Measurements from ENCODE around the gene FMN1.

Gene FMN1

DNA sequence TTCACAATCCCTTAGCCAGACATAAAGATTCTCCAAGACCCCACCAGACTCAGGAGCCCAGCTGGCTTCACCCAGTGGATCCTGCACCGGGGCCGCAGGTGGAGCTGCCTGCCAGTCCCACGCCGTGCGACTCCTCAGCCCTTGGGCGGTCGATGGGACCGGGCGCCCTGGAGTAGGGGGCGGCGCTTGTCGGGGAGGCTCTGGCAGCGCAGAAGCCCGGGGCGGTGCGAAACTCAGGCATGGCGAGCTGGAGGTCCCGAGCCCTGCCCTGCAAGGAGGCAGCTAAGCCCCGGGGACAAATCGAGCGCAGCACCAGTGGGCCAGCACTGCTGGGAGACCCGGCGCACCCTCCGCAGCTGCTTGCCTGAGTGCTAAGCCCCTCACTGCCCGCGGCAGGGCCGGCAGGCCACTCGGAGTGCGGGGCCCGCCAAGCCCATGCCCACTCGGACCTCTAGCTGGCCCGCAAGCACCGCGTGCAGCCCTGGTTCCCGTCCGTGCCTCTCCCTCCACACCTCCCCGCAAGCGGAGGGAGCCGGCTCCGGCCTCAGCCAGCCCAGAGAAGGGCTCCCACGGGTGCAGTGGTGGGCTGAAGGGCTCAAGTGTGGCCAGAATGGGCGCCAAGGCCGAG, 175.0 kb downstream of the FMN1 start:
- TF ChIP-seq, protein P1, sequence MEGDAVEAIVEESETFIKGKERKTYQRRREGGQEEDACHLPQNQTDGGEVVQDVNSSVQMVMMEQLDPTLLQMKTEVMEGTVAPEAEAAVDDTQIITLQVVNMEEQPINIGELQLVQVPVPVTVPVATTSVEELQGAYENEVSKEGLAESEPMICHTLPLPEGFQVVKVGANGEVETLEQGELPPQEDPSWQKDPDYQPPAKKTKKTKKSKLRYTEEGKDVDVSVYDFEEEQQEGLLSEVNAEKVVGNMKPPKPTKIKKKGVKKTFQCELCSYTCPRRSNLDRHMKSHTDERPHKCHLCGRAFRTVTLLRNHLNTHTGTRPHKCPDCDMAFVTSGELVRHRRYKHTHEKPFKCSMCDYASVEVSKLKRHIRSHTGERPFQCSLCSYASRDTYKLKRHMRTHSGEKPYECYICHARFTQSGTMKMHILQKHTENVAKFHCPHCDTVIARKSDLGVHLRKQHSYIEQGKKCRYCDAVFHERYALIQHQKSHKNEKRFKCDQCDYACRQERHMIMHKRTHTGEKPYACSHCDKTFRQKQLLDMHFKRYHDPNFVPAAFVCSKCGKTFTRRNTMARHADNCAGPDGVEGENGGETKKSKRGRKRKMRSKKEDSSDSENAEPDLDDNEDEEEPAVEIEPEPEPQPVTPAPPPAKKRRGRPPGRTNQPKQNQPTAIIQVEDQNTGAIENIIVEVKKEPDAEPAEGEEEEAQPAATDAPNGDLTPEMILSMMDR (IDR thresholded peaks at IDR 0.05; ENCODE audit: low read depth, low read length): no peak
- DNase-seq: no peak
- H3K9me3 ChIP-seq: no peaks in the 10 kb centered on the region
- no peaks in the 10 kb centered on the region for H3K36me3 ChIP-seq
- H3K4me1 ChIP-seq: peaks cover 4% of the 10 kb centered on the region; the same call in 1 of the 2 replicates
- H3K27me3 ChIP-seq: no peaks in the 10 kb centered on the region
- H3K4me3 ChIP-seq (ENCODE audit: low read depth, low read length): no peak overlapping the region

DNA sequence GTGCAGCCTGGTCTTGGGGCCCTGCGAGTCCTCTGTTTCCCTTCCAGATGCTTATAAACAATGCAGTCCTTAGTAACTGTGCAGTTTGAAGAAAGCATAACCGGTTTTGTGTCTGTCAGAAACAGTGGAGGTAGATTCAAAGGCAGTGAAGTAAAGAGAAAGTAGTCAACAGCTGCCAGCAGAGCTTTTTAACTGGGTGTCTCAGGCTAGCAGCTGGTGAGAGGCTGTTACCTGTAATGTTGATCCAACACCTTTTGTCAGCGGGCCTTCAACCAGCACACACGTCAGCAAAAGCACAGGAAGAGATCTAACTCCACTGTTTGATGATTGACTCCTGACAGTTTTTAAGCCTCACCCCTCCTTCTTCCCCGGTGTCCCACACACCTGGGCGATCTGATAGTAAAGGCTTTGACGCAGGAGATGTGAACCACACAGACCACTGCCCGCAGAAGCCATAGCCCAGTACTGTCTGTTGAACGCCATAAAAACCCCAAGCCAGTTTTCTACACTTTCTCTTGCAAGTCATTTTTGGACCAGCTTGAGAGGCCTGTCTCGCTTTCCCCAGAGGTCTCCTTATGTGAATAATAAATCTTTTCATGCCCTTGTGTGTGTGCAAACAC, 178.0 kb downstream of the FMN1 start:
- H3K27me3 ChIP-seq: no peaks in the 10 kb centered on the region
- H3K36me3 ChIP-seq: no peaks in the 10 kb centered on the region
- no peaks in the 10 kb centered on the region for H3K9me3 ChIP-seq
- no peak for DNase-seq
- TF ChIP-seq, protein P1 (IDR thresholded peaks at IDR 0.05; ENCODE audit: low read depth, low read length): no peak
- H3K4me3 ChIP-seq (ENCODE audit: low read depth, low read length): no peak overlapping the region
- no peaks in the 10 kb centered on the region for H3K4me1 ChIP-seq

DNA sequence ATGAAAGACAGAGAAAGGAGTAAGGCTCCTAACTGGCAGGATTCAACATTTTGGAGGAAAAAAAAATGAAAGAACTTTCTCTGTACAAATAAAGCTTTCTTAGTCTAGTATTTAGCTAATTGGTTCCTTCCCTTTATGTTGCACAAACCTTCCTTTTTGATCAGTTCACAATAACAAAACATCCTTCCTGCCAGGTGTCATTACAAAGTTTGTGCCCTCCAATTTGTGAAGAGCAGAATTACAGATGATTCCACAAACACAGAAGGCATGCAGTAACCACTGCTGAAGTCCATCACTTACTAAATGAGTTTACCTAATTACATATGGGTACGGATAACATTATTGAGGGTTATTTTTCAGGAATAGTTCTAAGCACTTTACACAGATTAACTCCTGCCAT, 179.9 kb downstream of the FMN1 start:
- Histone ChIP-seq H3K4me3 (ENCODE audit: low read depth, low read length) (no peak overlapping the region), H3K27me3 (no peaks in the 10 kb centered on the region), H3K9me3 (no peaks in the 10 kb centered on the region), H3K4me1 (no peaks in the 10 kb centered on the region), H3K36me3 (no peaks in the 10 kb centered on the region)
- DNase-seq: no peak
- TF ChIP-seq, protein P1 (IDR thresholded peaks at IDR 0.05; ENCODE audit: low read depth, low read length): no peak

DNA sequence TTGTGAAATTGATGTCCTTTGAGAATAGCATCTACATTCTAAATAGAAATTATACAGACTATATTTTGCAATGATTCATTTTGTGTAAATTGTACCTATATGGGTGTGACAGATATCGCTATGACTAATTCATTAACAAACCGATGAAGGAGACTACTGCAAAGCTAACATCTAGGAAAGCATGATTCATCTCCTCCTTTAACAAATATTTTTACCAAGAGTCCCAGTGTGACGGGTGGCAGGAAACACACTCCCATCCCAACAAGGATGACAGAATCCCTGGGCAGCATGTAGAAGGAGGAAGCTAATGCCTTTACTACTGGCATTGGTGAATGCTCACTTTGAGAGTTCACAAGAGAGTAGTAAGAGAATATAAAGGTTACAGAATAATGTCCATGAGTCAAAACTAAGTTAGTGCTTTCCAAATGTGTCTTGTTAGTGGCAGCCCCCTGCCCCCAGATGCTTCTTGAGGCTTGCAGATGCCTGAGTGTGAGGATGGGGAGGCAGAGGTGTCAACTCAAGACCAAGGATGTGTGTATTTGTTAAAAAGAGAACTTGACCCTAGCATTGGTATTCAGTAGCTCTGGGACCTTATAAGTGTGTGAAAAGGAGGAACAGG, 180.6 kb downstream of the FMN1 start:
- TF ChIP-seq, protein P1 (IDR thresholded peaks at IDR 0.05; ENCODE audit: low read depth, low read length): no peak
- DNase-seq: no peak
- H3K4me1 ChIP-seq: no peaks in the 10 kb centered on the region
- no peaks in the 10 kb centered on the region for H3K9me3 ChIP-seq
- no peaks in the 10 kb centered on the region for H3K36me3 ChIP-seq
- no peaks in the 10 kb centered on the region for H3K27me3 ChIP-seq
- H3K4me3 ChIP-seq (ENCODE audit: low read depth, low read length): no peak overlapping the region

DNA sequence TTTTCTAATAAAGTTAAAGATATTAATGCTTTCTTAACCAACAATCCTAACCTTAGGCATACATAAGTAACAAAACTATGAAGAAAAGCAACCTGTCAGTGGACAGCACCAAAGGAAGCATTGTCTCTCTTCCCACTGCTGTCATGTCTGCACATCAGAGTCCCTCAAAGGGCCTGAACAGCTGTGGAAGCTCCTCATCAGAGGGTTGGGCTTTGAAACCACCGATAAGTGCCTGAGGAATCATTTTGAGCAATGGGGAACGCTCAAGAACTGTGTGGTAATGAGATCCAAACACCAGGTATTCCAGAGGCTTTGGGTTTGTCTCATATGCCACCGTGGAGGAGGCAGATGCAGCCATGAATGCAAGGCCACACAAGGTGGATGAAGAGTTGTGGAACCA, 182.5 kb downstream of the FMN1 start:
- no peak for DNase-seq
- no peaks in the 10 kb centered on the region for H3K27me3 ChIP-seq
- H3K9me3 ChIP-seq: no peaks in the 10 kb centered on the region
- H3K4me3 ChIP-seq (ENCODE audit: low read depth, low read length): no peak overlapping the region
- TF ChIP-seq, protein P1 (IDR thresholded peaks at IDR 0.05; ENCODE audit: low read depth, low read length): no peak
- no peaks in the 10 kb centered on the region for H3K4me1 ChIP-seq
- H3K36me3 ChIP-seq: no peaks in the 10 kb centered on the region

DNA sequence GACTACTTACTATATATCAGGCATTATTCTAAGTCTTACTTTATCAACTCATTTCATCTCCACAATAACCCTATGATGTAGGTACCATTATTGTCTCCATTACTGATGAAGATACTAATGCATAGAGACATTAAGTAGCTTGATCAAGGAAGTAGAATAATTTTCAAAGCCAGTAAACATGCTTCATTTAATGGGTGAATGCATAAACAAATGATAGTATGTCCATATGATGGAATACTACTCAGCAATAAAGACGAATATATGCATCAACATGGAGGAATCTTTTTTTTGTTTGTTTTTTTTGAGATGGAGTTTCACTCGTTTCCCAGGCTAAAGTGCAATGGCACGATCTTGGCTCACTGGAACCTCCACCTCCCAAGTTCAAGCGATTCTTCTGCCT, 184.9 kb downstream of the FMN1 start:
- no peaks in the 10 kb centered on the region for H3K9me3 ChIP-seq
- TF ChIP-seq, protein P1 (IDR thresholded peaks at IDR 0.05; ENCODE audit: low read depth, low read length): no peak
- no peak overlapping the region for H3K4me3 ChIP-seq (ENCODE audit: low read depth, low read length)
- no peaks in the 10 kb centered on the region for H3K36me3 ChIP-seq
- no peak for DNase-seq
- no peaks in the 10 kb centered on the region for H3K27me3 ChIP-seq
- no peaks in the 10 kb centered on the region for H3K4me1 ChIP-seq
